ENCODE measurements around the gene PPP3CA.
"Not testable (repeated sequence)": the region's sequence is repeated elsewhere in the genome, so short reads cannot be mapped to it uniquely, and the experiment has no call there.

PPP3CA gene

GRCh38 chr4:101184668-101185067 is 162.7 kb downstream of the PPP3CA start:
- H4K5ac ChIP-seq (ENCODE audit: low read length): no peak overlapping the region
- no CpG with 5 or more reads among the region's 2 CpGs for WGBS (ENCODE audit: extremely low coverage, insufficient coverage, low lambda C conversion rate)

GRCh38 chr4:101183666-101184373 is 163.5 kb downstream of the PPP3CA start:
- no peak for DNase-seq
- H3K9ac ChIP-seq (ENCODE audit: low read length): no peak overlapping the region
- H3K4ac ChIP-seq (ENCODE audit: low read depth, low read length): no peak overlapping the region
- no peak overlapping the region for H4K8ac ChIP-seq (ENCODE audit: low read depth, low read length)
- no CpG with 5 or more reads among the region's 3 CpGs for WGBS (ENCODE audit: extremely low coverage, insufficient coverage, low lambda C conversion rate)
- H3K4me1 ChIP-seq (ENCODE audit: control insufficient read depth, low read depth, low read length): no peaks in the 10 kb centered on the region
- no peak overlapping the region for H3K4me2 ChIP-seq (ENCODE audit: low read length)
- H3K56ac ChIP-seq (ENCODE audit: low read length): no peak overlapping the region
- H3K36me3 ChIP-seq (ENCODE audit: control insufficient read depth, insufficient read depth, low read length): no peaks in the 10 kb centered on the region
- H3K27me3 ChIP-seq (ENCODE audit: insufficient read depth, low read length, poor library complexity): no peaks in the 10 kb centered on the region
- H2BK15ac ChIP-seq (replicated peaks; ENCODE audit: low read depth): no peak overlapping the region
- no peak overlapping the region for H3K27ac ChIP-seq (ENCODE audit: low read depth, low read length)
- H3K18ac ChIP-seq (ENCODE audit: low read length): no peak overlapping the region
- H3K4me3 ChIP-seq (ENCODE audit: low read length): no peak overlapping the region
- no peak overlapping the region for H2BK120ac ChIP-seq (ENCODE audit: low read depth, low read length)
- H3K79me2 ChIP-seq (ENCODE audit: control insufficient read depth, insufficient read depth, low read length): no peaks in the 10 kb centered on the region
- H4K5ac ChIP-seq (ENCODE audit: low read length): no peak overlapping the region
- peaks cover 1% of the 10 kb centered on the region for H3K79me1 ChIP-seq (ENCODE audit: low read length)
- no peak overlapping the region for H3K23ac ChIP-seq (ENCODE audit: low read length)
- no peak overlapping the region for H2AK5ac ChIP-seq (ENCODE audit: low read length)
- no peak overlapping the region for H2BK5ac ChIP-seq (ENCODE audit: low read length)

More at GRCh38 chr4:101184668-101185067, 162.7 kb downstream of the PPP3CA start:
- Histone ChIP-seq H3K27me3 (ENCODE audit: insufficient read depth, low read length, poor library complexity) (no peaks in the 10 kb centered on the region), H2BK120ac (ENCODE audit: low read depth, low read length) (no peak overlapping the region), H3K18ac (ENCODE audit: low read length) (no peak overlapping the region), H3K4me1 (ENCODE audit: control insufficient read depth, low read depth, low read length) (no peaks in the 10 kb centered on the region), H3K23ac (ENCODE audit: low read length) (no peak overlapping the region), H3K4me2 (ENCODE audit: low read length) (no peak overlapping the region), H3K4me3 (ENCODE audit: low read length) (no peak overlapping the region), H4K8ac (ENCODE audit: low read depth, low read length) (no peak overlapping the region), H3K36me3 (ENCODE audit: control insufficient read depth, insufficient read depth, low read length) (no peaks in the 10 kb centered on the region), H3K4ac (ENCODE audit: low read depth, low read length) (no peak overlapping the region), H3K79me2 (ENCODE audit: control insufficient read depth, insufficient read depth, low read length) (no peaks in the 10 kb centered on the region), H2BK15ac (replicated peaks; ENCODE audit: low read depth) (no peak overlapping the region), H2BK5ac (ENCODE audit: low read length) (no peak overlapping the region), H3K27ac (ENCODE audit: low read depth, low read length) (no peak overlapping the region), H3K9ac (ENCODE audit: low read length) (no peak overlapping the region), H2AK5ac (ENCODE audit: low read length) (no peak overlapping the region), H3K56ac (ENCODE audit: low read length) (no peak overlapping the region), H3K79me1 (ENCODE audit: low read length) (peaks cover 1% of the 10 kb centered on the region)
- no peak for DNase-seq

- Histone ChIP-seq H3K23ac (ENCODE audit: low read length) (no peak overlapping the region), H2BK120ac (ENCODE audit: low read depth, low read length) (no peak overlapping the region), H3K56ac (ENCODE audit: low read length) (no peak overlapping the region), H3K4me1 (ENCODE audit: control insufficient read depth, low read depth, low read length) (no peaks in the 10 kb centered on the region), H2BK15ac (replicated peaks; ENCODE audit: low read depth) (no peak overlapping the region), H3K79me1 (ENCODE audit: low read length) (peaks cover 1% of the 10 kb centered on the region), H3K27me3 (ENCODE audit: insufficient read depth, low read length, poor library complexity) (no peaks in the 10 kb centered on the region), H3K27ac (ENCODE audit: low read depth, low read length) (no peak overlapping the region), H3K36me3 (ENCODE audit: control insufficient read depth, insufficient read depth, low read length) (no peaks in the 10 kb centered on the region), H3K4me2 (ENCODE audit: low read length) (no peak overlapping the region), H2AK5ac (ENCODE audit: low read length) (no peak overlapping the region), H2BK5ac (ENCODE audit: low read length) (no peak overlapping the region), H3K18ac (ENCODE audit: low read length) (no peak overlapping the region), H3K4me3 (ENCODE audit: low read length) (no peak overlapping the region), H4K8ac (ENCODE audit: low read depth, low read length) (no peak overlapping the region), H3K79me2 (ENCODE audit: control insufficient read depth, insufficient read depth, low read length) (no peaks in the 10 kb centered on the region), H3K9ac (ENCODE audit: low read length) (no peak overlapping the region), H4K5ac (ENCODE audit: low read length) (no peak overlapping the region), H3K4ac (ENCODE audit: low read depth, low read length) (no peak overlapping the region)
- no CpG with 5 or more reads among the region's 2 CpGs for WGBS (ENCODE audit: extremely low coverage, insufficient coverage, low lambda C conversion rate)
- DNase-seq: no peak
Measured at GRCh38 chr4:101183221-101183620, 164.1 kb downstream of the PPP3CA start.

GRCh38 chr4:101182688-101183087 is 164.6 kb downstream of the PPP3CA start:
- H2AK5ac ChIP-seq (ENCODE audit: low read length); H3K79me1 ChIP-seq (ENCODE audit: low read length); H3K4me1 ChIP-seq (ENCODE audit: control insufficient read depth, low read depth, low read length); H3K79me2 ChIP-seq (ENCODE audit: control insufficient read depth, insufficient read depth, low read length); H3K27me3 ChIP-seq (ENCODE audit: insufficient read depth, low read length, poor library complexity); H4K8ac ChIP-seq (ENCODE audit: low read depth, low read length); H3K36me3 ChIP-seq (ENCODE audit: control insufficient read depth, insufficient read depth, low read length); H2BK15ac ChIP-seq (replicated peaks; ENCODE audit: low read depth); H3K27ac ChIP-seq (ENCODE audit: low read depth, low read length); H3K4me3 ChIP-seq (ENCODE audit: low read length); H3K23ac ChIP-seq (ENCODE audit: low read length); H3K18ac ChIP-seq (ENCODE audit: low read length); H2BK120ac ChIP-seq (ENCODE audit: low read depth, low read length); H3K4me2 ChIP-seq (ENCODE audit: low read length); H2BK5ac ChIP-seq (ENCODE audit: low read length); H3K56ac ChIP-seq (ENCODE audit: low read length); H3K9ac ChIP-seq (ENCODE audit: low read length); DNase-seq; H4K5ac ChIP-seq (ENCODE audit: low read length); H3K4ac ChIP-seq (ENCODE audit: low read depth, low read length): not testable (repeated sequence)
- no CpG with 5 or more reads among the region's 4 CpGs for WGBS (ENCODE audit: extremely low coverage, insufficient coverage, low lambda C conversion rate)

DNA sequence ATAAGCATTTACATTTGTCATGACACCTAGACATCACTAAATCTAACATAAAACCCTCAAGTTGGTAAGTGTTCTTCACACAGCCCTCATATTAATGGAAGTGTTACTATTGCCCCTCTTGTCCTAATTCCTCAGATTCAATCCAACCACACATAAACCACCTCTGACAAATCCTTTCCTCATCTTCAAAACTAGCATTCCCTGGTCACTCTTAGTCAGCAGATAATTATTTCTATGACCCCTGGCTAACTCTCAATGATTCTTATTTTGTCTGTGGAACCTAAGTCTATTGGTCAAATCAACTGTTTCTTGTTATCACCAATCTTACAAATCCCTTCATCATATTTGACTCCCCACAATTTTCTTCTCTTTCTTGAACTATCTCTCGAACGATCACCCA is 168.6 kb downstream of the PPP3CA start:
- Histone ChIP-seq H3K27me3 (ENCODE audit: insufficient read depth, low read length, poor library complexity) (no peaks in the 10 kb centered on the region), H3K79me2 (ENCODE audit: control insufficient read depth, insufficient read depth, low read length) (no peaks in the 10 kb centered on the region), H3K4me3 (ENCODE audit: low read length) (no peak overlapping the region), H2BK15ac (replicated peaks; ENCODE audit: low read depth) (no peak overlapping the region), H3K23ac (ENCODE audit: low read length) (no peak overlapping the region), H3K79me1 (ENCODE audit: low read length) (peaks cover 1% of the 10 kb centered on the region), H2BK120ac (ENCODE audit: low read depth, low read length) (no peak overlapping the region), H4K5ac (ENCODE audit: low read length) (no peak overlapping the region), H3K4me2 (ENCODE audit: low read length) (no peak overlapping the region), H3K27ac (ENCODE audit: low read depth, low read length) (no peak overlapping the region), H3K9ac (ENCODE audit: low read length) (no peak overlapping the region), H3K4me1 (ENCODE audit: control insufficient read depth, low read depth, low read length) (no peaks in the 10 kb centered on the region), H3K4ac (ENCODE audit: low read depth, low read length) (no peak overlapping the region), H2AK5ac (ENCODE audit: low read length) (no peak overlapping the region), H3K56ac (ENCODE audit: low read length) (no peak overlapping the region), H4K8ac (ENCODE audit: low read depth, low read length) (no peak overlapping the region), H3K18ac (ENCODE audit: low read length) (no peak overlapping the region), H2BK5ac (ENCODE audit: low read length) (no peak overlapping the region), H3K36me3 (ENCODE audit: control insufficient read depth, insufficient read depth, low read length) (no peaks in the 10 kb centered on the region)
- 100% methylated on average over 2 of the region's 2 CpGs for WGBS (ENCODE audit: extremely low coverage, insufficient coverage, low lambda C conversion rate)
- DNase-seq: no peak

DNA sequence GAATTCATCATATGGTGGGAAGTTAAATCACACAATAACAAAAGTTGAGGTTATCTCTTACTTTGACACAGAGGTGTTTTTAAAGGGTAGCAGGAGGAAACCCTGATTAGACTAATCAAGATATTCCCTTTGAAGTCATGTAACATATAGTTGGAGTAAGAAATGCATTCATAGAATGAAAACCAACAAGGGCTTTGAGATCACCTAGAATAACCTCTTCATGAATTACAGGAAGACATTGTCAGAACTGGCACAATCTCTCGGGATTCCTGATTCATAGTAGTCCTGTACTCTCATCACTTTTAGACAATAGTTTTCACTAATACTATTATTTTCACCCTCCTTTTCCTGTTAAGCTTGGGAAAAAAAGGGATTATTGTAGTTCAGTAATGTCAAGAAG is 170.2 kb downstream of the PPP3CA start:
- no peak overlapping the region for H3K4ac ChIP-seq (ENCODE audit: low read depth, low read length)
- WGBS (ENCODE audit: extremely low coverage, insufficient coverage, low lambda C conversion rate): no CpG with 5 or more reads among the region's 1 CpG
- H4K8ac ChIP-seq (ENCODE audit: low read depth, low read length): no peak overlapping the region
- H2AK5ac ChIP-seq (ENCODE audit: low read length): no peak overlapping the region
- no peak for DNase-seq
- no peak overlapping the region for H3K56ac ChIP-seq (ENCODE audit: low read length)
- no peak overlapping the region for H4K5ac ChIP-seq (ENCODE audit: low read length)
- H3K27me3 ChIP-seq (ENCODE audit: insufficient read depth, low read length, poor library complexity): no peaks in the 10 kb centered on the region
- no peaks in the 10 kb centered on the region for H3K36me3 ChIP-seq (ENCODE audit: control insufficient read depth, insufficient read depth, low read length)
- no peaks in the 10 kb centered on the region for H3K4me1 ChIP-seq (ENCODE audit: control insufficient read depth, low read depth, low read length)
- H2BK5ac ChIP-seq (ENCODE audit: low read length): no peak overlapping the region
- no peak overlapping the region for H2BK120ac ChIP-seq (ENCODE audit: low read depth, low read length)
- H2BK15ac ChIP-seq (replicated peaks; ENCODE audit: low read depth): no peak overlapping the region
- H3K4me3 ChIP-seq (ENCODE audit: low read length): no peak overlapping the region
- no peak overlapping the region for H3K23ac ChIP-seq (ENCODE audit: low read length)
- H3K4me2 ChIP-seq (ENCODE audit: low read length): no peak overlapping the region
- H3K9ac ChIP-seq (ENCODE audit: low read length): no peak overlapping the region
- no peaks in the 10 kb centered on the region for H3K79me1 ChIP-seq (ENCODE audit: low read length)
- no peak overlapping the region for H3K27ac ChIP-seq (ENCODE audit: low read depth, low read length)
- no peak overlapping the region for H3K18ac ChIP-seq (ENCODE audit: low read length)
- no peaks in the 10 kb centered on the region for H3K79me2 ChIP-seq (ENCODE audit: control insufficient read depth, insufficient read depth, low read length)
